HG02870 (cell line): Measurements from ENCODE around the gene CAMK2B.

Experiments used
- ATAC-seq: cut with Tn5 transposase; IDR thresholded peaks from one replicate; pipeline ENCODE4 v1.9.1; 2021; ENCODE audit warnings: mild to moderate bottlenecking, moderate library complexity; ENCODE audit not compliant: unreplicated experiment

CAMK2B gene

GRCh38 chr7:44330331-44330730, 4.9 kb upstream of the CAMK2B start:
- ATAC-seq: no peak

GRCh38 chr7:44329888-44330287, 4.5 kb upstream of the CAMK2B start:
- ATAC-seq: no peak

- ATAC-seq: no peak
These were observed 3.7 kb upstream of the CAMK2B start for GRCh38 chr7:44329081-44329480.

- ATAC-seq: no peak
These were observed 2.6 kb upstream of the CAMK2B start for GRCh38 chr7:44327981-44328380.

GRCh38 chr7:44326261-44327125, 1.1 kb upstream of the CAMK2B start:
- no peak for ATAC-seq

GRCh38 chr7:44325811-44326241, 432 bp upstream of the CAMK2B start:
- ATAC-seq: no peak

- no peak for ATAC-seq
These were observed 753 bp downstream of the CAMK2B start for GRCh38 chr7:44324481-44325200.

- no peak for ATAC-seq
These were observed 1.3 kb downstream of the CAMK2B start for GRCh38 chr7:44324204-44324480.

GRCh38 chr7:44323381-44324203, 1.8 kb downstream of the CAMK2B start:
- no peak for ATAC-seq

- ATAC-seq: no peak
These were observed 2.6 kb downstream of the CAMK2B start for GRCh38 chr7:44322631-44323363.

- no peak for ATAC-seq
These were observed 3.6 kb downstream of the CAMK2B start for GRCh38 chr7:44321796-44322195.

- no peak for ATAC-seq
These were observed 4.5 kb downstream of the CAMK2B start for GRCh38 chr7:44320794-44321371.

GRCh38 chr7:44320141-44320540, 5.3 kb downstream of the CAMK2B start:
- ATAC-seq: no peak

- ATAC-seq: no peak
These were observed 7.1 kb downstream of the CAMK2B start for GRCh38 chr7:44318332-44318731.

GRCh38 chr7:44315301-44315903, 10.0 kb downstream of the CAMK2B start:
- no peak for ATAC-seq

- ATAC-seq: no peak
These were observed 11.8 kb downstream of the CAMK2B start for GRCh38 chr7:44313621-44314031.

GRCh38 chr7:44313016-44313415, 12.4 kb downstream of the CAMK2B start:
- no peak for ATAC-seq

GRCh38 chr7:44311561-44312495, 13.6 kb downstream of the CAMK2B start:
- no peak for ATAC-seq
